Measurements from ENCODE around the gene CMIP.
A peak's percentile ranks its signal among the peaks of the same experiment; 100 is the strongest.

The CMIP gene

DNA sequence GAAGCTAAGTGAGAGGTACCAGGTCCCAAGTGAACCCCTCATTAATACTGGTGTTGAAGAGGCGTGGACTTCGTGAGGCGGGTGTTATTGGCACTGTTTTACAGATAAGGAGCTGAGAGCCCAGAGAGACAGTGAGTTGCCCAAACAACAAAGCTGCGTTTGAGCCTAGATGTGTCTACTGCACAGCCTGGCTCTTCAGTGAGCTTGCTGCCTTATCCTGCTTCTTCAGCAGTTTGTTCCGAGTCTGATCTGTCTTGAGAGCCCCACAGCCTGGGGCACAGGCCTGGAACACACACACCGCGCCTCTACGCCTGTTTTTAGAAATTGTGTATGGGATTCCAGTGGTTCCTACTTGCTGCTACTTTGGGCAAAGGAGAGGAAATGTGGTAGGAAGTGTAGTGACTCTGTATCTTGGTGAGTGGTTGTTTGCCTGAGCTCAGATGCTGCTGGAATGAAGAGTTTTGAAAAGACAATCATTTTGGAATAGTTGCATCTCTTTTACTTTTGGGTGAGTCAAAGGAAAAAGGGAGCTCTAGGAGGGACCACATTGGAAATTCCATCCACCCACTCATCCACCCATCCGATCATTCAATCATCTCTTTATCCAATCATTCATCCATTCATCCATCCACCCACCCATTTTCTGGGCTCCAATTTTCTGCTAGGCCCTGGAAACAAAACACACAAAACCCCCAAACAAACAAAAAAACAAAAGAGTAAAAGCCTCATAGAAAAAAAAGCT lies 312.2 kb downstream of the CMIP start:
- no peak for DNase-seq

DNA sequence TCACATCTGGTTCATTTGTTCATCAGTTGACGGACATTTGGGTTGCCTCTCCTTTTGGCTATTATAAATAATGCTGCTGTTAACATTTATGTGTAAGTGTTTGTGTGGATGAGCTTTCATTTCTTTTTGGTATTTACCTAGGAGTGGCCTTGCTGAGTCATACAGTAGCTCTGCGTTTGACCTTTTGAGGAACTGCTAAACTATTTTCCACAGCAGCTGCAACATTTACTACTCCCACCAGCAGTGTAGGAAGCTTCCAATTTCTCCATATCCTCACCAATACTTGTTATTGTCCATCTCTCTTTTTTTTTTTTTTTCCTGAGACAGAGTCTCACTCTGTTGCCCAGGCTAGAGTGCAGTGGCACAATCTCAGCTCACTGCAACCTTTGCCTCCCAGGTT lies 313.8 kb downstream of the CMIP start:
- DNase-seq = peak; percentile 62
